GM12873 (cell line): ENCODE measurements around the gene ELFN1.

Experiments used
- TF ChIP-seq, protein P1 (sequence below): IDR thresholded peaks from 2 replicates; pipeline ENCODE4 v1.5.1; 2012; ENCODE audit warnings: low read depth, mild to moderate bottlenecking, moderate library complexity, low read length, control low read depth; ENCODE audit not compliant: insufficient read depth; ENCODE audit errors: missing control alignments

The ELFN1 gene

DNA sequence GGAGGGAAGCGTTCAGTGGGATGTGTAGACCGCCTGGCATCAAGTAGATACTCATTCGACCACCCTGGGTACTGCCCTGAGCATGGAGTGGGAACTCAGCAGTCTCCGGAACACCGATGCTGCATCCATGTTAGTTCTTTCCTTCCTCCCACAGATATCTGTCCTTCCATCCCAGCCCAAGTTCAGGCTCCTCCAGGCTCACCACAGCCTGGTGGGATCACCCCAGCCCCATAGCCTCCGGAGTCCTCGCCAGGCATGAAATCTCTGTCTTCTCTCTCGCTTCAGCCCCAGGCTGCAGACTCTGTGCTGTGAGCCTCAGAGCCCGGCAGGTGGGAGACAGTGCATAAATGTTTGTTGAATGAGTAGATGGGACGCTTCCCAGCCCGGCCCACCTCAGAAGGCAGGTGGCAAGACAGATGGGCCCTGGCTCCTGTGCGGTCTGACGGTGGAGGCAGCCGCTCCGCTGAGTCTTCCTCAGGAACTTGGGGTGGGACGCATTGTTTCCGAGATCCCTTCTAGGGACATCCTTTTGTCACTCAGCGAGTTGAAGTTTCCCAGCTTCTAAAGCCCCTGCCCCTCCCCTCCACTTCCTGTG is 42.9 kb downstream of the ELFN1 start:
- TF ChIP-seq, protein P1, sequence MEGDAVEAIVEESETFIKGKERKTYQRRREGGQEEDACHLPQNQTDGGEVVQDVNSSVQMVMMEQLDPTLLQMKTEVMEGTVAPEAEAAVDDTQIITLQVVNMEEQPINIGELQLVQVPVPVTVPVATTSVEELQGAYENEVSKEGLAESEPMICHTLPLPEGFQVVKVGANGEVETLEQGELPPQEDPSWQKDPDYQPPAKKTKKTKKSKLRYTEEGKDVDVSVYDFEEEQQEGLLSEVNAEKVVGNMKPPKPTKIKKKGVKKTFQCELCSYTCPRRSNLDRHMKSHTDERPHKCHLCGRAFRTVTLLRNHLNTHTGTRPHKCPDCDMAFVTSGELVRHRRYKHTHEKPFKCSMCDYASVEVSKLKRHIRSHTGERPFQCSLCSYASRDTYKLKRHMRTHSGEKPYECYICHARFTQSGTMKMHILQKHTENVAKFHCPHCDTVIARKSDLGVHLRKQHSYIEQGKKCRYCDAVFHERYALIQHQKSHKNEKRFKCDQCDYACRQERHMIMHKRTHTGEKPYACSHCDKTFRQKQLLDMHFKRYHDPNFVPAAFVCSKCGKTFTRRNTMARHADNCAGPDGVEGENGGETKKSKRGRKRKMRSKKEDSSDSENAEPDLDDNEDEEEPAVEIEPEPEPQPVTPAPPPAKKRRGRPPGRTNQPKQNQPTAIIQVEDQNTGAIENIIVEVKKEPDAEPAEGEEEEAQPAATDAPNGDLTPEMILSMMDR = no peak

DNA sequence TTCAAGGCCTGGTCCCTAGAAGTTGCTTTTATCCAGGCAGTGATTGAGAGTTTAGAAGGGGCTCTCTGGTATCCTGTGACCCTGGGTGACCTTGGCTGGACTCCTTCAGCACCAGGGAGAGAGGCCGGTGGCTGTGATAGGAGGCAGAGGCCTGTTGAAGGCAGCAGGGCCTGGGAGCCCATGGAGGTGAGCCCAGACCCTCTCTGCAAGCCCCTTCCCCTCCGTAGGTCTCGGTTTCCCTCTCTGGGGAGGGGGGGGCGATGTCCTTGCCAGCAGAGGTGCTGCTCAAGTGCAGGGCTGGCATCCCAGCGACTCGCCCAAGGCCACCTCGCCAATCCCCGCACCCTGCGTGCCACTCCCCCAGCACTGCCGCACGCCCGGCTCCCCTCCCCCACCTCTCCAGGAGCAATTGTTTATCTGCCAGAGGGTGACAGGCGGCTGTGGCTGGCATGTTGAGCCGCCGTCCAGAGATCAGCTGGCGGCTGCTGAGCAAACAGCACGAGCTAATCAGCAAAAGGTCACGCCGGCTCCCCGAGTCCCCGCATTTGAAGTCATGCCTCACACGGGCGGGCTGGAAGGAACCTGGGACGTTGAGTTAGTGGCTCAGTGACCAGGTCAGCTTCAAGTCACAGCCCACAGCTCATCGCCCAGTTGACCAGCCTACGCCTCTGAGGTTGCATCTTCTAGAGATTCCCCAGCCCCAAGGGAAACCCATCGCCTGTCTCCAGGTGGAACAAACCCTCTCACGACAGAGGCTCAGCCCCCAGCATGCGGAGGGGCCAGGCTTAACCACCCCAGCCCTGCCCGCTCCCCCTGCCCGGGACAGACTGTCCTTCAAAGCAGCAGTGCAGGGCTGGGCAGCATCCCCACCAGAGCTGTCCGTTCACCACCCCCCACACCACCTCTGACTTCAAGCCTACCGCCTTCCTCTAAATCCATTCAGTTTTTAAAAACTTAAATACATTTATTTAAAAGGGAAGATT is 43.7 kb downstream of the ELFN1 start:
- TF ChIP-seq, protein P1 = no peak

DNA sequence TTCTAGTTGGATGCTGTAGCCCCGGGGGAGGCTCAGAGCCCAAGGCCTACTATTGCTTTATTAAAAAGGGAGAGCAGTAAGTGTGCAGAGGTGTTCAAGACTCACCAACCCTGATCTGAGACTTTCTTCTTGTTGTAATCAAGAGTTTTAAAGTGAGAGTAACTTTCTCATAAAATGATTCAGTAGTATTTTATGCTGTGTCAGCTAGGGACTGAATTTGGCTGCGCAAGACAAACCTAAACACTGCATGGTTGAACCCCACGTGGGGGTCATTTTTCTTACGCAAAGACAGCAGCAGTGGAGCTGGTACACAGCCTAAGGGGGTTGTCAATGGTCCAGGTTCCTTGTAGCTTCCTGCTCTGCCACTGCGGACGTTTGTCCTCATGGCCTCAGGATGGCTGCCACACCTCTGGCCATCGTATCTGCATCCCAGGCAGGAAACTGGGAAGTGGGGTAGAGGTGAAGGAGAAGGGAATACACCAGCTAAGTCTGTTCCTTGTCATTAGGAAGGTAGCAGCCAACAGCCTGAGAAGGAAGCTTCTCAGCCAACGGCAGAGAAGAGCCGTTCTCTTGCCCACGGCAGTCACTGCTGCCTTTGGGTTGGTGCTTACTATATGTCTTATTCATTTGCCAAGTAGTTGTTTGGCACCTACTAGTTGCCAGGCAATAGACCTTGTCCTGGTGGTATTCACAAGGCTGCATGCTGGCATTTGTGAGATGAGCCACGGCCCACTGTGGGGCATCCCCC is 44.7 kb downstream of the ELFN1 start:
- TF ChIP-seq, protein P1 = no peak

DNA sequence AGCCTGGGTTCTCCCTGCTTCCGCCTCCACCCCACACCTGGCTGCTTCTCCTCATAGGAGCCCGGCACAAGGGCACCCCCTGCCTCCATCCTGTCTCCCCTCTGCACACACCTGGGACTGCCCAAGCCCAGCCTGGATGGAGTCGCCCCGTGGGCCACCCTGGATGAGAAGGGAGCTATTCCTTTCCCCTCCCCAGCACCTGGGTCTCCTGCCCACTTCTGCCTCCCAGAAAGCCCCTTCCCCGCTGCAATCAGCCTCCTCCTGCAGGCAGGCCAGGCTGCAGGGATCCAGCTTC is 45.2 kb downstream of the ELFN1 start:
- TF ChIP-seq, protein P1 = no peak

DNA sequence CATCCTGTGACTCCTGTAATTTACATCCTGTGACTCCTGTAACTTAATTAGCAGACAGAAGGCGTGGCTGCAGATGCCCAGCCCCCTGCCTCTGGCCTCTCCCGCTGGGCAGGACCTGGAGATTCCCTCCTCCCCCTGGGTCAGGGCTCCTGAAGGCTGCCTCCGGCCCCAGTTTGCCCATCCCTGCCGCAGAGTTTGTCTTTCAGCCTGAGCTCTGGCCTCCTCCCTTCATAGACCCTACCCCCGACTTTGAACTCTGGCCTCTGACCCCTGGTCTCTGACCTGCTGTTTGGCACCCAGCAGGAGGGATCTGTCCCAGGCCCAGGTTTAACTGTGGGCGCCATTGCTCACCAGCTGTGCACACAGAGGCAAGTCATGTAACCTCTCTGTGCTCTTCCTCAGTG is 45.6 kb downstream of the ELFN1 start:
- TF ChIP-seq, protein P1 = no peak

DNA sequence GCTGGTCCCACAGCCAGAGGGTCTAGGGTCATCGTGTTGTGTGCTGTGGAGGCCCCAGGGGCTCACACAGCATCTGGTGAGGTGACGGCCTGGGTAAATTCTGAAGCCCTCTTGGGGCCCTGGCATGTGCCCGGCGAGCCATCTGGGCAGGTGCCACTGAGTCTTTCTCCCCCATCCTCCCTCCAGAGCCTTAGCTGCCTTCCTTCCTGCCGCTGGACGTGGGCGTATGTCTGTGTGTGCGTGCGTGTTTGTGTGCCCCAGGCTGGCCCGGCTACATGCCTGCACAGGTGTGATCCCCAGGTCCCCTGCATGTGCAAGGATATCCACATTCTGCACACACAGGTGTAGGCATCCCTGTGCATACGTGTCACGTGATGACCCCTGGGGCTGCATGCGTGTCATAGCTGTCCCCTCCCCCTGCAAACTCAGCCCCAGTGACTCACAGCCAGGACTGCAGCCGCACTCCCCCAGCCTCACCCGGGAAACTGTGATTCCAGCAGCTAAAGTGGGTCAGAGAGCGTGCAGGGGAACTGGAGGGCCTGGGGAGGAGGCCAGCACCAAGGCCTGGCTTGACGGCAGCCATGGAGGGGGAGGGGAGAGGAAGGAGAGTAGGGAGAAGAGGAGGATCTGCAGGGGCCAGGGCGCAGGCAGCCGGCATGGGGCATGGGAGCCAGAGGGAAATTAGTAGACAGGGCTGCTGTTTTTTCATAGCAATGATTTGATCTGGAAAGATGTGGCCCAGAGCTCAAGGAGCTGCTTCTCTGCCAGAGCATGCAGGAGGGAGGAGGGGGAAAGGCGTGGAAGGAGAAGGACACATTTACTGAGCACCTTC is 46.4 kb downstream of the ELFN1 start:
- TF ChIP-seq, protein P1 = no peak
